K562 (cell line): Measurements from ENCODE around the gene VEGFC.

Source experiments
- RCOR1 ChIP-seq, 2 experiments: IDR thresholded peaks; 2 replicates each; pipeline ENCODE4 v1.6.1; 2012; ENCODE audit warnings: low read depth in 2 of 2, low read length in 2 of 2, borderline replicate concordance in 1 of 2, improper control_type of control experiment in 1 of 2
- USF2 ChIP-seq: sonication (generic); formaldehyde crosslinking; IDR thresholded peaks from 2 replicates; pipeline ENCODE4 v1.5.0; 2020; ENCODE audit warnings: missing genetic modification reagents
- ZBTB7A ChIP-seq: IDR thresholded peaks from 2 replicates; pipeline ENCODE4 v1.6.1; 2011; ENCODE audit warnings: low read depth, mild to moderate bottlenecking, low read length, moderate library complexity, borderline replicate concordance; ENCODE audit not compliant: control insufficient read depth
- ZNF444 ChIP-seq: fragments of 250-450 bp; sonication (Bioruptor Pico); IDR thresholded peaks from 2 replicates; pipeline ENCODE4 v1.4.0; 2020; ENCODE audit warnings: mild to moderate bottlenecking, moderate library complexity

GRCh38 chr4:176755613-176756012 is 37.1 kb downstream of the VEGFC start:
- TF ChIP-seq RCOR1 (IDR thresholded peaks at IDR 0.05; ENCODE audit: borderline replicate concordance in 1 of 2, low read depth in 2 of 2, low read length in 2 of 2) (no peak), ZNF444 (CRISPR knock-in tag) (no peak), ZBTB7A (no peak), USF2 (CRISPR knock-in tag) (no peak)
